SK-N-SH treated with all-trans-retinoic acid at 6 μM for 48 hours (cell line): ENCODE measurements around the gene CRHR2.

ENCODE experiments used
- ATAC-seq: fragments of 200-7000 bp; cut with Tn5 transposase; 3 replicates; pipeline ENCODE4 v1.9.1; 2020; ENCODE audit warnings: mild to moderate bottlenecking, moderate library complexity
- ARNTL ChIP-seq: fragments of 450-650 bp; formaldehyde crosslinking; IDR thresholded peaks from 2 replicates; pipeline ENCODE4 v1.5.0; 2020; ENCODE audit warnings: low read depth, mild to moderate bottlenecking, moderate library complexity, borderline replicate concordance
- BACH2 ChIP-seq: fragments of 250-450 bp; sonication (Bioruptor Pico); IDR thresholded peaks from 2 replicates; pipeline ENCODE4 v1.9.0; 2021; ENCODE audit warnings: mild to moderate bottlenecking, borderline replicate concordance
- CREB5 ChIP-seq: fragments of 250-450 bp; sonication (Bioruptor Pico); IDR thresholded peaks from 2 replicates; pipeline ENCODE4 v1.5.1; 2020; ENCODE audit warnings: low read depth, mild to moderate bottlenecking, moderate library complexity
- CSDC2 ChIP-seq: fragments of 250-450 bp; sonication (Bioruptor Pico); IDR thresholded peaks from 2 replicates; pipeline ENCODE4 v1.5.0; 2020; ENCODE audit warnings: mild to moderate bottlenecking, moderate library complexity
- ESRRG ChIP-seq: fragments of 250-450 bp; sonication (Bioruptor Pico); IDR thresholded peaks from 2 replicates; pipeline ENCODE4 v1.6.1; 2021; ENCODE audit warnings: mild to moderate bottlenecking
- ISL1 ChIP-seq: fragments of 250-450 bp; sonication (Bioruptor Pico); IDR thresholded peaks from 2 replicates; pipeline ENCODE4 v2.1.2; 2022; ENCODE audit warnings: mild to moderate bottlenecking, moderate library complexity
- OSR1 ChIP-seq: fragments of 250-450 bp; sonication (Bioruptor Pico); IDR thresholded peaks from 2 replicates; pipeline ENCODE4 v1.8.0; 2022; ENCODE audit warnings: moderate library complexity, mild to moderate bottlenecking, inconsistent platforms
- PATZ1 ChIP-seq: fragments of 250-450 bp; sonication (Bioruptor Pico); IDR thresholded peaks from 2 replicates; pipeline ENCODE4 v1.8.0; 2020; ENCODE audit warnings: mild to moderate bottlenecking, moderate library complexity, borderline replicate concordance
- POU6F1 ChIP-seq: fragments of 250-450 bp; sonication (Bioruptor Pico); IDR thresholded peaks from 2 replicates; pipeline ENCODE4 v1.8.0; 2021; ENCODE audit warnings: low read depth, mild to moderate bottlenecking, moderate library complexity, borderline replicate concordance
- PPARA ChIP-seq: fragments of 250-450 bp; sonication (Bioruptor Pico); IDR thresholded peaks from 2 replicates; pipeline ENCODE4 v1.5.0; 2020; ENCODE audit warnings: mild to moderate bottlenecking, borderline replicate concordance
- RARB ChIP-seq: fragments of 250-450 bp; sonication (Bioruptor Pico); IDR thresholded peaks from 2 replicates; pipeline ENCODE4 v1.8.0; 2021; ENCODE audit warnings: mild to moderate bottlenecking, moderate library complexity
- TCF4 ChIP-seq: fragments of 250-450 bp; sonication (Bioruptor Pico); IDR thresholded peaks from 2 replicates; pipeline ENCODE4 v1.8.0; 2021; ENCODE audit warnings: mild to moderate bottlenecking, moderate library complexity, borderline replicate concordance
- TOX ChIP-seq: fragments of 250-450 bp; sonication (Bioruptor Pico); IDR thresholded peaks from 2 replicates; pipeline ENCODE4 v1.8.0; 2021; ENCODE audit warnings: mild to moderate bottlenecking, moderate library complexity, borderline replicate concordance
- ZC3H10 ChIP-seq: fragments of 250-450 bp; sonication (Bioruptor Pico); IDR thresholded peaks from 2 replicates; pipeline ENCODE4 v1.5.1; 2021; ENCODE audit warnings: mild to moderate bottlenecking, moderate library complexity
- ZFP30 ChIP-seq: fragments of 450-650 bp; formaldehyde crosslinking; IDR thresholded peaks from 2 replicates; pipeline ENCODE4 v1.5.0; 2022; ENCODE audit warnings: mild to moderate bottlenecking, moderate library complexity
- ZNF565 ChIP-seq: fragments of 450-650 bp; formaldehyde crosslinking; conservative IDR thresholded peaks from 2 replicates; pipeline ENCODE4 v1.5.0; 2020; ENCODE audit warnings: low read depth, mild to moderate bottlenecking, moderate library complexity
- ZNF70 ChIP-seq: fragments of 450-650 bp; formaldehyde crosslinking; IDR thresholded peaks from 2 replicates; pipeline ENCODE4 v1.5.0; 2020; ENCODE audit warnings: mild to moderate bottlenecking, moderate library complexity
- ZNF8 ChIP-seq: fragments of 450-650 bp; formaldehyde crosslinking; IDR thresholded peaks from 2 replicates; pipeline ENCODE4 v1.5.0; 2020; ENCODE audit warnings: mild to moderate bottlenecking, moderate library complexity
- TF ChIP-seq, protein P1 (sequence below): fragments of 250-450 bp; sonication (Bioruptor Pico); IDR thresholded peaks from 2 replicates; pipeline ENCODE4 v1.5.0; 2020; ENCODE audit warnings: mild to moderate bottlenecking, moderate library complexity

The CRHR2 gene

DNA sequence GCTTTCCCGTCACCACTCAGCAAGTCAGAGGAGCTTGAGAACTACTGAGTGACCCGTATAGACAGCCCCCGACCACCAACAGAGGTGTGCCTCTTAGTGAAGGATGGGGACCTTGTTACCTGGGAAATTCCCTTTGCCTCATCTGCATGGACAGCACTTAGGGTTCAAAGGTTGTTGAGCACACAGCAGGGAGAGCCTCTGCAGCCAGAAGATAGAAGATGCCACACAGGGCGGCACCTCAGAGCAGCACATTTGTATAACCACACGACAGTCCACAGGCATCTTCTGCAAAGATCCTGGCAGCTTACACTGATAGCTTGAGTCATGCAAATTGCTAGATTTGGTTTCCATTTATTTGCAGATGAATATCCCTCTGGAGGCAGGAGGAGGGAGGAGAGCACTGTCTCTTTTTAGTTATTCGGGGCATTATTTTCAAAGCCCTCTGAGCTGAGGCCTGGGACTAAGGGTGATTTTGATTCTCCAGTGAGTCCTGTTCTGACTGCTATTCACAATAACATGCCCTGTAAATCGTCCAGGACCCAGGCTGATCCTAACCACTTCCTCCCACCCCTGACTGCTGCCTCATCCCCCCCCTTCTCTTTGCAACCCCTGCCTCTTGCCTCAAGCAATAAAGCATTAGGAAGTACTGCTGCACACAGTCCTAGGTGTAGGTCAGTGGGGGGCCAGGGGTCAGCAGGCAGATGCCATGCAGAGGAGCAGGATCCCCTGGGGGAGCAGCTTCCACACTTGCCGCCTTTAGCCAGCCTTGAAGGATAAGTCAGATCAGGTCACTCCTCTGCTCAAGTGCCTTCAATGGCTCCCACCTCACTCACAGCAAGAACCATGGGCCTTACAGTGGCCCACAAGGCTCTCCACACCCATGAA, 45.0 kb upstream of the CRHR2 start:
- peak; percentile 31; the same call in 2 of the 3 replicates for ATAC-seq
- no peak for TF ChIP-seq PPARA
- no peak for TF ChIP-seq ZNF70 (CRISPR knock-in tag)
- no peak for TF ChIP-seq ZC3H10 (CRISPR knock-in tag)
- TF ChIP-seq OSR1 (CRISPR knock-in tag): no peak
- no peak for TF ChIP-seq ZNF8 (CRISPR knock-in tag)
- no peak for TF ChIP-seq TOX
- no peak for TF ChIP-seq ZFP30 (CRISPR knock-in tag)
- TF ChIP-seq POU6F1 (CRISPR knock-in tag): no peak
- TF ChIP-seq ESRRG (CRISPR knock-in tag): no peak
- TF ChIP-seq RARB (CRISPR knock-in tag): no peak
- TF ChIP-seq ISL1 (CRISPR knock-in tag): no peak
- TF ChIP-seq TCF4 (CRISPR knock-in tag): no peak
- TF ChIP-seq ZNF565 (CRISPR knock-in tag): no peak

- no peak for TF ChIP-seq CREB5 (CRISPR knock-in tag)
- TF ChIP-seq, protein P1, sequence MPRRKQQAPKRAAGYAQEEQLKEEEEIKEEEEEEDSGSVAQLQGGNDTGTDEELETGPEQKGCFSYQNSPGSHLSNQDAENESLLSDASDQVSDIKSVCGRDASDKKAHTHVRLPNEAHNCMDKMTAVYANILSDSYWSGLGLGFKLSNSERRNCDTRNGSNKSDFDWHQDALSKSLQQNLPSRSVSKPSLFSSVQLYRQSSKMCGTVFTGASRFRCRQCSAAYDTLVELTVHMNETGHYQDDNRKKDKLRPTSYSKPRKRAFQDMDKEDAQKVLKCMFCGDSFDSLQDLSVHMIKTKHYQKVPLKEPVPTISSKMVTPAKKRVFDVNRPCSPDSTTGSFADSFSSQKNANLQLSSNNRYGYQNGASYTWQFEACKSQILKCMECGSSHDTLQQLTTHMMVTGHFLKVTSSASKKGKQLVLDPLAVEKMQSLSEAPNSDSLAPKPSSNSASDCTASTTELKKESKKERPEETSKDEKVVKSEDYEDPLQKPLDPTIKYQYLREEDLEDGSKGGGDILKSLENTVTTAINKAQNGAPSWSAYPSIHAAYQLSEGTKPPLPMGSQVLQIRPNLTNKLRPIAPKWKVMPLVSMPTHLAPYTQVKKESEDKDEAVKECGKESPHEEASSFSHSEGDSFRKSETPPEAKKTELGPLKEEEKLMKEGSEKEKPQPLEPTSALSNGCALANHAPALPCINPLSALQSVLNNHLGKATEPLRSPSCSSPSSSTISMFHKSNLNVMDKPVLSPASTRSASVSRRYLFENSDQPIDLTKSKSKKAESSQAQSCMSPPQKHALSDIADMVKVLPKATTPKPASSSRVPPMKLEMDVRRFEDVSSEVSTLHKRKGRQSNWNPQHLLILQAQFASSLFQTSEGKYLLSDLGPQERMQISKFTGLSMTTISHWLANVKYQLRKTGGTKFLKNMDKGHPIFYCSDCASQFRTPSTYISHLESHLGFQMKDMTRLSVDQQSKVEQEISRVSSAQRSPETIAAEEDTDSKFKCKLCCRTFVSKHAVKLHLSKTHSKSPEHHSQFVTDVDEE (CRISPR knock-in tag): no peak
- no peak for ATAC-seq
These were observed 44.2 kb upstream of the CRHR2 start for GRCh38 chr7:30726296-30727006.

- no peak for TF ChIP-seq CSDC2 (CRISPR knock-in tag)
- TF ChIP-seq PATZ1 (CRISPR knock-in tag): no peak
- no peak for TF ChIP-seq CREB5 (CRISPR knock-in tag)
- TF ChIP-seq PPARA: no peak
- no peak for TF ChIP-seq ZNF565 (CRISPR knock-in tag)
- no peak for TF ChIP-seq ZFP30 (CRISPR knock-in tag)
- TF ChIP-seq, protein P1 (CRISPR knock-in tag): no peak
- TF ChIP-seq ARNTL (CRISPR knock-in tag): no peak
- TF ChIP-seq BACH2: no peak
- no peak for ATAC-seq
These were observed 41.5 kb upstream of the CRHR2 start for GRCh38 chr7:30723776-30724175.
